Fibroblast of skin of abdomen (primary cell): Measurements from ENCODE around the gene SORCS1.

Experiments used
- DNase-seq: peaks from one replicate; pipeline ENCODE4 v3.0.0-alpha.2; 2013

SORCS1 gene

GRCh38 chr10:106534441-106534840, 630.1 kb downstream of the SORCS1 start:
- DNase-seq, result no peak

GRCh38 chr10:106528702-106529101, 635.8 kb downstream of the SORCS1 start:
- no peak for DNase-seq

- no peak for DNase-seq
These were observed 638.7 kb downstream of the SORCS1 start for GRCh38 chr10:106525835-106526234.
